HG03432 (cell line): ENCODE data around the gene SLC4A5.

Experiments used
- ATAC-seq: cut with Tn5 transposase; IDR thresholded peaks from one replicate; pipeline ENCODE4 v1.9.1; 2021; ENCODE audit warnings: mild to moderate bottlenecking, moderate library complexity; ENCODE audit not compliant: unreplicated experiment

Gene SLC4A5

DNA sequence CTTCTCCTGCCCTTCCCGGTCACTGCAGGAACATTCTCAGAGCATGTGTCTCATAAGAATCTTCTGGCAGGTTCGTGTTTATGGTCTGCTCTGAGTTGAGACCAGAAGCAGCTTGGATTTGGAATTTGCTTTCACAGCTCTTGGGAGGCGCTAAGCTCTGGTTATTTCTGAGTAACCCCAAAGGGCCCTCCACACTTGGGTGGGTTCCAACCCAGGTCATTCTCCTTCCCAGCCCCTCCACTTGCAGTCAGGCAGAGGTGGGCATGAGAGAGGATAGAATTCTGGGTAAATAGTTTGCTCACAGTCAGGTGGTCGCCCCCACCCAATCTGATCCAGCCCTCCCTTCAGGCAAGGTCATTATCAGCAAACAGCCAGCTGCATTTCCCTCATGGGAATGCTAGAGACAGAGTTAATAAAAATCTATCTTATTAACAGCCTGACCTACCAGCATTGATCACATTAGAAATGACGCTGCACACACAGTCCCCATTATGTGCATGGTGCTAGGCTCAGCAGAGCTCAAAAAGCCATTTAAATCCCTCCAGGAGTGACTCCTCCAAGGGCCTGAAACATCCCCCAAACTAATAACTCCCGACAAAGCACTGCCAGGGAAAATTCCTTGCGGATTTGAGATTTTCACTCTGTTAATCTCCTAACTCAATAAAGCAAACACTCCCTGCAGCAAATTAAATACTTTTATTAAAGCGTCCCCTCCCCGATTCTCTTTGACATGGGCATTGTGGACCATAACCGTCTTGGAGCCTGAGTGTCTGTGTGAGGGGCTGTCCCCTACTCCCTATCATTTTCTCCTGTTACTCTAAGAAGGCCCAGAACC lies 61.9 kb downstream of the SLC4A5 start:
- ATAC-seq: no peak

GRCh38 chr2:74278694-74279093 lies 64.5 kb downstream of the SLC4A5 start:
- no peak for ATAC-seq

DNA sequence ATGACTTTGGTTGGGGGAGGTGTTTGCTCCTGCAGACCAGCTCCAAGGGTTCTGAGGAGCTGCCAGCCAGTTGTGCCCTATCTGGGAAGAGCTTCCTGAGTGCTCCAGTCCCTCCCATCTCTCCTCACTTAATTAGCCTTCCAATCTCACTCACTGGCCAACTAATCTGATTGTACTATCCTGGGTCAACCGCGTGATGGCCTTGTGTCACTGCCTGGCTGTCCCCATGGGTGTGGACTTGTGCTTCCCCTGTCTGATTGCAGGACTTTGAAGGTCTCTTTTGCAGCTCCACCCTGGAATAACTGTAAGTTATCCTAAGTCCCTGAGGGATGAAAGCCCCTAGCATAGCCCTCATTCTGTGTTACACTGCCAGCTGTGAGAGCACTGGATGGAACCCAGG lies 65.0 kb downstream of the SLC4A5 start:
- ATAC-seq: no peak

DNA sequence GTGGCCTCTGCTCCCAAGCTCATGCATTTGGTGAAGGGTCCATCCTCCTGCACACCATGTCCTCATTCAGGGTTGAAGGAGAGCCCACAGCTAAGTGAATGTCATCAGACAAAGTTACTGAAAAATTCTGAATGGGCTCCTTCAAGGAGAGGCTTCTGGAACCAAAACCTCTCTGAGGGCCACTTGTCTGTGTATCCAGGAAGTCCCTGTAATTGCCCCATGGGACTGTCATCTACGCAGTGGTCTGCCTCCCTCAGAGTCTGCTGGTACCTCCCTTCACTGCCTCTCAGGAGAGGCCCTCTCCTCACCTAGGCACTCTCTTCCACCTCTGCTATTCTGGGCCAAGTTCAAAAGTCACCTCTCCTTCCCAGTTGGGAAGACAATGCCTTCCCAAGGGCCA lies 68.0 kb downstream of the SLC4A5 start:
- no peak for ATAC-seq

DNA sequence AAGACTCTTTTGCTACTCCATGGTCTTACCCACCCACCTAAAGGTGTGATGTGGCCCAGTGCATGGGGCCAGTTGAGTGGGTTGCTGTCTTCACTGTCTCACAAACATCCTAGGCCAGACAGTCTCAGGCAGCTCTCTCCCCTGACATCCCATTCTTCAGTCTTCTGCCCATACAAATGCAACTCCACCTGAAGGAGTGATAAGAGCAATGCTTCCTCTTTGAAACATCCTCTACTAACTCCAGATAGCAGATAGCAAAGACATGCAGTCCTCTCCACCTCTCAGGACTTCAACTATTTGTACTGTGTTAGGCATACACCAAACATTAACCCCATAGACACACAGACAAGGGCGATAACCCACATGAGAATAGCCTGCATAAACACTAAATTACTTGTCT lies 73.5 kb downstream of the SLC4A5 start:
- ATAC-seq: no peak

DNA sequence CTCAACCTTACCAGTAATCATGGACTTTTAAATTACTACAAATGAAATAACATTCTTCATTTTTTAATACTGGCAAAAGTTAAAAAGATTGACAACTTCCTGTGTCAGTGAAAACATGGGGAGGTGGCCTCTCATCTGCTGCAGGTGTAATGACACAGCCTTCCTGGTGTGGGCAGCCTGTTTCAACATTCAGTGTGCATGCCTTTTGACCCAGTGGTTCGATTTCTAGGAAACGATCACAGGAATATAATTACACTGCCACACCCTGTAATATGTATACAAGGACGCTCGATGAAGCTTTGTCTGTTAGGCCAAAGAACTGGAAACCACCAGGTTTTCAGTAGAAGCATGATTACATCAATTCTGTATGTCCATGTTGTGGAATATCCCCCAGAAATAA lies 76.1 kb downstream of the SLC4A5 start:
- peak; percentile 43 for ATAC-seq

GRCh38 chr2:74264281-74264680 lies 78.9 kb downstream of the SLC4A5 start:
- ATAC-seq: no peak

GRCh38 chr2:74262681-74263080 lies 80.5 kb downstream of the SLC4A5 start:
- no peak for ATAC-seq

- no peak for ATAC-seq
These were observed 81.9 kb downstream of the SLC4A5 start for GRCh38 chr2:74261204-74261864.

DNA sequence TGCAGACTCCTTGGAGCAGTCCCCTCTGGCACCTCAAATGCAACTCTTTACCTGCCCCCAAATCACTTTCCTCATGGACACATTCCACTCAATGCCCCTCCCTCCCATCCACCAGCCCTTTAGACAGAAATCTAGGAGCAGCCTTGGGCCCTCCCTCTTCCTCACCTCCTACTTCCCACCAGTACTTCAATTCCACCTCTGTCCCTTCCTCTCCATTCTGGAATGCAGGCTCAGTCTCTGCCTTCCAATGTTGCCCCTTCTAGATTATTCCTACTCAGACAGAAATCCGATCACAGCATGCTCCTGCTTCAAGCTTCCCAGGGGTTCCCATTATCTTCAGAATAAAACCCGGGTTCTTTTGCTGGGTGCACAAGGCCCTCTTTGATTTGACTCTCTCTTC lies 82.7 kb downstream of the SLC4A5 start:
- ATAC-seq: no peak

DNA sequence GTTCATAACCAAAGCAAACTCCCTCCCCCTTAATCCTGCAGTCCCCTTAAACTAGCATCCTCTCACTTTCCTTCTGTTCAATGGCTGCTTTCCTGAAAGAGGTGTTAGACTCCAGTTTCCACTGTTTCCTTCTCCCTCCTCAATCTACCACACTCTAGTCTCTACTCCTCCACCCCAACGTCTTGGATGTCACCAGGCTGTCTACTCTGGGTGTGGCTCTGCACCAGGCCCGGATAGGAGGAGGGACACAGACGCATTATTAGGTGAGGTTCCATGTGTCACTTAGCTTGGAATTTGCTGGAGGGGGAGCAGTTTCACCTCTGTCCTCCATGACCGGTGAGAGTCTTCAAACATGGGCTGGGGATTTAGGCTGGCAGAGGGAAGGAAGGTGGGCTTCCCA lies 83.5 kb downstream of the SLC4A5 start:
- ATAC-seq: no peak

DNA sequence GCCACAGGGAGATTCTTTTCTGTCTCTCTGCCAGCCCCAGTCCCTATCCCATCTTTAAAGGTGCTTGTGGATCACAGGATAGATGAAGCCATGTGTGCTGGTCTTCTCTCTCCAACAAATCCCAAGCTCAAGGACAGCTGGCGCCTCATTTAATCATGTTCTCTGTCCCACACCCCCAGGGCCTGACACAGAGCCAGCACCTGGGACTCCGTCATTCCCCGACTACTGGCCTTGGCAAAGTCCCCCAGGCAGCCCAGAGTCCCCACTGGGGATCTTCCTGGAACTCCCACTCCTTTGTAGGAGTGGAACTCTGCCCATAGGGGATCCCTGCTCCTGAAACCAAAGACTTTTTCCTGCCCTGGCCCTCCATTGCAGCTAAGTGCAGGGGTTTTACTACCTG lies 84.0 kb downstream of the SLC4A5 start:
- no peak for ATAC-seq

DNA sequence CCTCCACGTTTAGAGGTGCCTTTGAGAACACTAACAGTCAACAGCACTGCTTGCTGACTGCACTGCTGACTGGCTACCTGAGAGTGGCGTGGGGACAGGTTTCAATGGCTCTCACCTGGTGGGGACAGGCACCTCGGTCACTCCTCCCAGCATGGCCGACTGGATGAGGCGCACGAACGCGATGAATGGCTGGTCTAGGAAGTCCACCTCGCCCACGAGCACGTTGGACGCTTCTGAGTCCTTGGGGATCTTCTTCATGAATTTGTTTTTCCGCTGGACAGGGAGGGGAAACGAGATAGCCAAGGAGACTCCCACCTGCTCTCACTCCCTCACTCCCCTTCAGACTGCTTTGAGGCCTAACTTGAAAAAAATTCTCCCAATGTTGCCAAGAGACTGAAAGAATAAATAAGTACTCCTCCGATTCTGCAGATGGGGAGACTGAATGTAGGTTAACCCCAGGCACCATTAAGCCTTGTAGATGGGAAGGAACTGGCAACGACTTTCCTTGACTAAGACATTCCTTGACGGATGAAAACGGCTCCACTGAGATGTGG lies 87.5 kb downstream of the SLC4A5 start:
- ATAC-seq: no peak

GRCh38 chr2:74253971-74254310 lies 89.3 kb downstream of the SLC4A5 start:
- ATAC-seq: no peak

- ATAC-seq: no peak
These were observed 89.8 kb downstream of the SLC4A5 start for GRCh38 chr2:74253306-74253970.

DNA sequence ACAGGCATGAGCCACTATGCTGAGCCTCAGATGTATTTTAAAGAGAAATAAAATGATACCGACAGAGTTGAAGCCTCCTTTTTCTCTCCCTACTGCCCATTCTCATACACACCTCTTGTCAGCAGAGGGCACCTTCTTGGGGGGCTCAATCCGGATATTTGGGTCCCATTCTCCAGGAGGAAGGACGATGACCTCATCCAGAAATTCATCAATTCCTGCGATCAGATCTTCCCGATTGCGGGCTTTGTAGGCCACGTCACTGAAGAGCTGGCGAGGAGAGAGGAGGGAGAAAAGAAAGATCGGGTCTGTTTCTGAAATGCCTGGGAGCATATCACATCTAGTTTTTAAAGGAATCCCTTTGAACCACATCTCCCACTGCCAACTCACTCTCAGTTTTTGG lies 90.4 kb downstream of the SLC4A5 start:
- no peak for ATAC-seq

DNA sequence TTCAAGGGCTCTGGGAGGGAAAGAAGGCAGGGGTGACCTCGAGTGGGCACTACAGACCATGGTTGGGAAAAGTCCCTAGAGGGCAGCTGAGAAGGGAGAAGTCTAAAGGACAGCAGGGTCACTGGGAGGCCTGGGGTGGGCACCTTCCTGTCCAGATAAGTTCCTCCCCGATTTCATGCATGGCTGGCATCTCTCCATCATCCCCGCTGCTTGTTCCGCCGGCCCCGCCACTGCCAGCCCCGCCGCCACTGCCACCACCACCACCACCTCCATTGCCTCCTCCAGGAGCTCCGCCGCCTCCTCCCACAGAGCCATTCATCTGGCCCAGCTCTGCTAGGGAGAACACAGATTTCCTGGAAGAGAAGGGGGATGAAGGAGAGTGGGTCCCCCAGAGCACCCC lies 91.2 kb downstream of the SLC4A5 start:
- ATAC-seq: no peak

- peak; percentile 45 for ATAC-seq
These were observed 93.0 kb downstream of the SLC4A5 start for GRCh38 chr2:74250189-74250631.

DNA sequence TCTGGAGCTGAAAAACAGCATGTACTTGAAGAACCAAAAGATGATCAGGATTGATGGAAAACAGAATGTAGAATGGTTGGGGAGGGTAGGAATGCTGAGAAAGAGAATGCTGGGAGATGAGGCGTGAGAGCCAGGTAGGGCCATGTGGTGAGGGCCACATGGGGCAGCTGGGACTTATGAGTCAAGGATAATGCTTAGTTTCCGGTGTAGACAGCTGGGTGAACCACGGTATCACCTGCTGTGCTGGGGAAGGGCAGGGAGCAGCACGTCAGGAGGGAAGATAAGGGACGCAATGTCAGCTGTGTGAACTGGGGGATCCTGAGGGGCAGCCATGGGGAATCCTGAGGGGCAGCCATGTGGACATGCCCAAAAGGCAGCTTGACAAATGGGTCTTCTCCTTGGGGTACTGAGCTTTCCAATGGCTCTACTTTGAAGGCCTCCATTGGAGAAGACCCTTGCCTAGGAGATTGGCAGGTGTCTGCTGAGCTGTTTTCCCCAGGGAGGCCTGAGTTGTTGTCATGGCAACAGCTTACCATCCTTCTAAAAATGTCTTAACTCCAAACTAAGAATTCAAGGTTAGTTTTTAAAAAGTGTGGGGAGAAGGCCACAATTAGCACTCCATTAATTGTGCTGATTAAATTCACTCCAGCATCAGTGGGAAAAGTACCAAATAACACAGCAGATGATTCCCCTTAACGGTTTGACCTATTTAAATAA lies 93.7 kb downstream of the SLC4A5 start:
- no peak for ATAC-seq

GRCh38 chr2:74246496-74247195 lies 96.6 kb downstream of the SLC4A5 start:
- no peak for ATAC-seq
